ENCODE measurements around the gene CEBPZOS. TPM values are rescaled to one million over a fixed set of nuclear protein-coding genes. Genes with fewer than 3 reads are reported as not detected.
"Not testable (repeated sequence)": the region's sequence is repeated elsewhere in the genome, so short reads cannot be mapped to it uniquely, and the experiment has no call there.

The CEBPZOS gene
- total and polyA plus RNA-seq, 9 of the 15 experiments (the other 6 are each of a cell fraction or from before 2014, with no cell fraction given), result 21.7 to 64.8 (median 46.7) TPM

DNA sequence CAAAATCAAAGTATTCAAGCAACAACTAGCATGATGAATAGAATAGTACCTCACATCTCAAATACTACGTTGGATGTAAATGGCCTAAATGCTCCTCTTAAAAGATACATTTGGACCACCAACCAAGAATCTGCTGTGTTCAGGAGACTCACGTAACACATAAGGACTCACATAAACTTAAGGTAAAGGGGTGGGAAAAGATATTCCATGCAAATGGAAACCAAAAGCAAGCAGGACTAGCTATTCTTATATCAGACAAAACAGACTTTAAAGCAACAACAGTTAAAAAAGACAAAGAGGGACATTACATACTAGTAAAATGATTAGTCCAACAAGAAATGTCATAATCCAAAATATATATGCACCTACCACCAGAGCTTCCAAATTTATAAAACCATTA lies 10.5 kb downstream of the CEBPZOS start:
- FAIRE-seq; DNase-seq (ENCODE audit: extremely low read depth in 1 of 4, low spot score in 3 of 4); H3K9ac ChIP-seq (ENCODE audit: insufficient read depth in 1 of 2, low read depth in 2 of 2, low read length in 2 of 2); POLR2A ChIA-PET; H3K9me1 ChIP-seq (ENCODE audit: control insufficient read depth, insufficient read depth, low read length); H3K27me3 ChIP-seq (ENCODE audit: control insufficient read depth in 2 of 2, insufficient read depth in 2 of 2, low read length in 2 of 2); in situ Hi-C loops (cut with MboI); ATAC-seq; H3K4me1 ChIP-seq (replicated peaks in 1 of 2; ENCODE audit: control insufficient read depth in 2 of 2, insufficient read depth in 2 of 2, low read length in 2 of 2); H2AFZ ChIP-seq (ENCODE audit: low read depth, low read length); H4K20me1 ChIP-seq (replicated peaks; ENCODE audit: control insufficient read depth, insufficient read depth, low read length); CTCF ChIA-PET (ENCODE audit: low intra/inter-chr PET ratio); intact Hi-C loops (cut with micrococcal nuclease); BruUV-seq (replicated peaks); H3K4me3 ChIP-seq; H3K27ac ChIP-seq (ENCODE audit: extremely low read depth, low read depth, low read length); H3K4me2 ChIP-seq (ENCODE audit: insufficient read depth, low read length): not testable (repeated sequence)
- peak; percentile 90 for TF ChIP-seq ZNF75A (CRISPR knock-in tag; IDR thresholded peaks at IDR 0.05)
- Histone ChIP-seq H3K36me3 (ENCODE audit: control insufficient read depth, insufficient read depth, low read length) (peaks cover 98% of the 10 kb centered on the region), H3K9me3 (replicated peaks; ENCODE audit: control insufficient read depth, insufficient read depth, low read depth, low read length) (peaks cover 27% of the 10 kb centered on the region), H3K79me2 (ENCODE audit: control insufficient read depth, insufficient read depth, low read length) (peaks cover 65% of the 10 kb centered on the region)
- WGBS (ENCODE audit: insufficient coverage, low coverage, missing lambda C conversion rate), result 93% methylated on average over 2 of the region's 2 CpGs

GRCh38 chr2:37211212-37211611 lies 14.9 kb downstream of the CEBPZOS start:
- Histone ChIP-seq H3K4me1 (replicated peaks in 1 of 2; ENCODE audit: control insufficient read depth in 2 of 2, insufficient read depth in 2 of 2, low read length in 2 of 2) (no peaks in the 10 kb centered on the region), H3K36me3 (ENCODE audit: control insufficient read depth, insufficient read depth, low read length) (peaks cover 99% of the 10 kb centered on the region), H3K4me2 (ENCODE audit: insufficient read depth, low read length) (no peak overlapping the region), H3K9me3 (replicated peaks; ENCODE audit: control insufficient read depth, insufficient read depth, low read depth, low read length) (peaks cover 14% of the 10 kb centered on the region), H3K27me3 (ENCODE audit: control insufficient read depth in 2 of 2, insufficient read depth in 2 of 2, low read length in 2 of 2) (no peaks in the 10 kb centered on the region), H3K9ac (ENCODE audit: insufficient read depth in 1 of 2, low read depth in 2 of 2, low read length in 2 of 2) (no peak overlapping the region), H2AFZ (ENCODE audit: low read depth, low read length) (no peak overlapping the region), H3K79me2 (ENCODE audit: control insufficient read depth, insufficient read depth, low read length) (peaks cover 41% of the 10 kb centered on the region), H3K9me1 (ENCODE audit: control insufficient read depth, insufficient read depth, low read length) (no peaks in the 10 kb centered on the region), H3K27ac (ENCODE audit: extremely low read depth, low read depth, low read length) (no peak overlapping the region), H3K4me3 (no peak overlapping the region), H4K20me1 (replicated peaks; ENCODE audit: control insufficient read depth, insufficient read depth, low read length) (no peaks in the 10 kb centered on the region)
- intact Hi-C loops (cut with micrococcal nuclease), result no loop called here
- in situ Hi-C loops (cut with MboI), result no loop called here
- BruUV-seq (replicated peaks), result no TSS peak
- DNase-seq (ENCODE audit: extremely low read depth in 1 of 4, low spot score in 3 of 4) (no peak), ATAC-seq (no peak), FAIRE-seq (no peak)
- CTCF ChIA-PET (ENCODE audit: low intra/inter-chr PET ratio), result no interaction called here
- POLR2A ChIA-PET, result interaction anchor here (0.7 to 1.1 kb wide), 3 partner anchors 9 to 13 kb away, joined by 3 to 6 read pairs (median 3); no protein-coding TSS in a partner anchor
- TF ChIP-seq FOXP4 (CRISPR knock-in tag; IDR thresholded peaks at IDR 0.05; ENCODE audit: borderline replicate concordance) (no peak), ZFP1 (CRISPR knock-in tag; IDR thresholded peaks at IDR 0.05) (no peak), MAZ (CRISPR knock-in tag; conservative IDR thresholded peaks at IDR 0.05 in 1 of 2, IDR thresholded peaks at IDR 0.05 in 1 of 2) (no peak), HSF4 (CRISPR knock-in tag; IDR thresholded peaks at IDR 0.05; ENCODE audit: borderline replicate concordance) (no peak), NFATC3 (IDR thresholded peaks at IDR 0.05) (no peak), NFXL1 (CRISPR knock-in tag; IDR thresholded peaks at IDR 0.05) (no peak), ZFP36 (IDR thresholded peaks at IDR 0.05; ENCODE audit: low read depth, low read length, partially characterized antibody) (no peak), ZNF384 (IDR thresholded peaks at IDR 0.05; ENCODE audit: low read depth, low read length) (no peak), PTTG1 (tag; IDR thresholded peaks at IDR 0.05; ENCODE audit: low read depth) (no peak)
- TF ChIP-seq, protein P1, sequence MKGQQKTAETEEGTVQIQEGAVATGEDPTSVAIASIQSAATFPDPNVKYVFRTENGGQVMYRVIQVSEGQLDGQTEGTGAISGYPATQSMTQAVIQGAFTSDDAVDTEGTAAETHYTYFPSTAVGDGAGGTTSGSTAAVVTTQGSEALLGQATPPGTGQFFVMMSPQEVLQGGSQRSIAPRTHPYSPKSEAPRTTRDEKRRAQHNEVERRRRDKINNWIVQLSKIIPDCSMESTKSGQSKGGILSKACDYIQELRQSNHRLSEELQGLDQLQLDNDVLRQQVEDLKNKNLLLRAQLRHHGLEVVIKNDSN (CRISPR knock-in tag; IDR thresholded peaks at IDR 0.05), result no peak
- TF ChIP-seq, protein P2, sequence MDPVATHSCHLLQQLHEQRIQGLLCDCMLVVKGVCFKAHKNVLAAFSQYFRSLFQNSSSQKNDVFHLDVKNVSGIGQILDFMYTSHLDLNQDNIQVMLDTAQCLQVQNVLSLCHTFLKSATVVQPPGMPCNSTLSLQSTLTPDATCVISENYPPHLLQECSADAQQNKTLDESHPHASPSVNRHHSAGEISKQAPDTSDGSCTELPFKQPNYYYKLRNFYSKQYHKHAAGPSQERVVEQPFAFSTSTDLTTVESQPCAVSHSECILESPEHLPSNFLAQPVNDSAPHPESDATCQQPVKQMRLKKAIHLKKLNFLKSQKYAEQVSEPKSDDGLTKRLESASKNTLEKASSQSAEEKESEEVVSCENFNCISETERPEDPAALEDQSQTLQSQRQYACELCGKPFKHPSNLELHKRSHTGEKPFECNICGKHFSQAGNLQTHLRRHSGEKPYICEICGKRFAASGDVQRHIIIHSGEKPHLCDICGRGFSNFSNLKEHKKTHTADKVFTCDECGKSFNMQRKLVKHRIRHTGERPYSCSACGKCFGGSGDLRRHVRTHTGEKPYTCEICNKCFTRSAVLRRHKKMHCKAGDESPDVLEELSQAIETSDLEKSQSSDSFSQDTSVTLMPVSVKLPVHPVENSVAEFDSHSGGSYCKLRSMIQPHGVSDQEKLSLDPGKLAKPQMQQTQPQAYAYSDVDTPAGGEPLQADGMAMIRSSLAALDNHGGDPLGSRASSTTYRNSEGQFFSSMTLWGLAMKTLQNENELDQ (CRISPR knock-in tag; IDR thresholded peaks at IDR 0.05; ENCODE audit: borderline replicate concordance), result no peak
